SK-N-SH (cell line): ENCODE data around the gene IL36G. TPM values are rescaled to one million over a fixed set of nuclear protein-coding genes. Genes with fewer than 3 reads are reported as not detected.

Experiments
- CTCF ChIA-PET: fragments of 300-600, 350-600 bp; formaldehyde crosslinking; extraction: SDS; loops from one replicate; lab custom pipeline; 2021; lab: Yijun Ruan, JAX
- POLR2A ChIA-PET: fragments of 350-600 bp; sonication (Branson Sonifier 250); formaldehyde crosslinking; extraction: SDS; loops from one replicate; lab custom pipeline; 2020; ENCODE audit warnings: antibody characterized with exemption, inconsistent platforms; lab: Yijun Ruan, JAX
- DNase-seq: peaks from one replicate; pipeline ENCODE4 v3.0.0; 2012
- H2AFZ ChIP-seq: fragments of 200-600 bp; sonication (generic); 2 replicates; pipeline ENCODE4 v1.8.1; 2016; ENCODE audit warnings: antibody characterized with exemption, mild to moderate bottlenecking, low read depth
- H3F3A ChIP-seq: fragments of 200-600 bp; sonication (generic); replicated peaks from 2 replicates; pipeline ENCODE3; 2016; ENCODE audit warnings: antibody characterized with exemption, mild to moderate bottlenecking; ENCODE audit not compliant: insufficient read depth
- H3K27ac ChIP-seq, 2 experiments: fragments of 200-500 bp in 1 of 2; fragments of 200-600 bp in 1 of 2; sonication (Bioruptor generic) in 1 of 2; sonication (generic), shearing (Covaris generic) in 1 of 2; 2 replicates each; pipeline versions ENCODE4 v1.5.1 to v1.6.1; 2014 to 2016; ENCODE audit warnings: low read depth in 2 of 2, inconsistent platforms in 1 of 2, low read length in 1 of 2, mild to moderate bottlenecking in 1 of 2, mixed read lengths in 1 of 2
- H3K27me3 ChIP-seq: fragments of 200-600 bp; sonication (generic), shearing (Covaris generic); 2 replicates; pipeline ENCODE4 v1.6.1; 2016; ENCODE audit warnings: mixed run types; ENCODE audit not compliant: insufficient read depth
- H3K36me3 ChIP-seq, 2 experiments: fragments of 200-500 bp in 1 of 2; fragments of 200-600 bp in 1 of 2; sonication (Bioruptor generic) in 1 of 2; sonication (generic) in 1 of 2; replicated peaks in 1 of 2; 2 replicates each; pipeline versions ENCODE3 to v1.5.1; 2014 to 2016; ENCODE audit warnings: low read length in 1 of 2, mild to moderate bottlenecking in 1 of 2; ENCODE audit not compliant: insufficient read depth in 2 of 2, control insufficient read depth in 1 of 2
- H3K4me1 ChIP-seq, 2 experiments: fragments of 200-500 bp in 1 of 2; fragments of 200-600 bp in 1 of 2; sonication (Bioruptor generic) in 1 of 2; sonication (generic), shearing (Covaris generic) in 1 of 2; 2 replicates each; pipeline versions ENCODE4 v1.5.1 to v1.6.1; 2014 to 2016; ENCODE audit warnings: low read depth in 1 of 2, low read length in 1 of 2, mixed run types in 1 of 2; ENCODE audit not compliant: insufficient read depth in 2 of 2, control insufficient read depth in 1 of 2
- H3K4me2 ChIP-seq: fragments of 200-600 bp; sonication (generic), shearing (Covaris generic); 2 replicates; pipeline ENCODE4 v1.6.1; 2017; ENCODE audit warnings: mixed run types
- H3K4me3 ChIP-seq, 2 experiments: fragments of 200-500 bp in 1 of 2; fragments of 200-600 bp in 1 of 2; sonication (Bioruptor generic) in 1 of 2; sonication (generic), shearing (Covaris generic) in 1 of 2; 2 replicates each; pipeline versions ENCODE4 v1.5.1 to v1.8.1; 2014 to 2016; ENCODE audit warnings: low read depth in 2 of 2, inconsistent platforms in 1 of 2, low read length in 1 of 2, mild to moderate bottlenecking in 1 of 2, mixed read lengths in 1 of 2, moderate library complexity in 1 of 2
- H3K79me2 ChIP-seq: fragments of 200-600 bp; sonication (generic); 2 replicates; pipeline ENCODE4 v1.8.1; 2017; ENCODE audit warnings: mild to moderate bottlenecking; ENCODE audit not compliant: insufficient read depth
- H3K9ac ChIP-seq: fragments of 200-600 bp; sonication (generic); 2 replicates; pipeline ENCODE4 v1.6.1; 2017; ENCODE audit warnings: mixed run types
- H3K9me2 ChIP-seq: fragments of 200-600 bp; sonication (generic); 2 replicates; pipeline ENCODE4 v1.6.1; 2017; ENCODE audit warnings: mixed run types
- H3K9me3 ChIP-seq: fragments of 200-600 bp; sonication (generic); 2 replicates; pipeline ENCODE4 v1.6.1; 2017; ENCODE audit warnings: mixed run types, mild to moderate bottlenecking, moderate library complexity
- H4K20me1 ChIP-seq: fragments of 200-600 bp; sonication (generic); 2 replicates; pipeline ENCODE4 v1.6.1; 2017; ENCODE audit warnings: mild to moderate bottlenecking, mixed run types; ENCODE audit not compliant: insufficient read depth
- CHD2 ChIP-seq: fragments of 150-350 bp; IDR thresholded peaks from 2 replicates; pipeline ENCODE4 v1.6.1; 2018; ENCODE audit warnings: low read length; ENCODE audit not compliant: partially characterized antibody
- ELF1 ChIP-seq: IDR thresholded peaks from 2 replicates; pipeline ENCODE4 v1.4.0; 2012
- EZH2phosphoT487 ChIP-seq: fragments of 200-600 bp; sonication (generic); IDR thresholded peaks from 2 replicates; pipeline ENCODE4 v1.6.1; 2017; ENCODE audit warnings: low read depth, mixed run types, mild to moderate bottlenecking, antibody characterized with exemption, moderate library complexity, borderline replicate concordance
- FOXJ3 ChIP-seq: sonication (generic); formaldehyde crosslinking; IDR thresholded peaks from 2 replicates; pipeline ENCODE4 v1.5.1; 2020; ENCODE audit warnings: mild to moderate bottlenecking, missing genetic modification reagents
- GABPA ChIP-seq: IDR thresholded peaks from 2 replicates; pipeline ENCODE4 v1.4.0; 2012; ENCODE audit warnings: low read depth, mild to moderate bottlenecking
- GATA2 ChIP-seq: sonication (generic); formaldehyde crosslinking; IDR thresholded peaks from 2 replicates; pipeline ENCODE4 v1.5.0; 2020; ENCODE audit warnings: mild to moderate bottlenecking, missing genetic modification reagents
- IRF3 ChIP-seq: fragments of 150-350 bp; IDR thresholded peaks from 2 replicates; pipeline ENCODE4 v1.6.1; 2016; ENCODE audit warnings: mild to moderate bottlenecking, low read depth, low read length
- JUND ChIP-seq: IDR thresholded peaks from 2 replicates; pipeline ENCODE4 v1.4.0; 2012
- MEF2A ChIP-seq: IDR thresholded peaks from 2 replicates; pipeline ENCODE4 v1.4.0; 2012; ENCODE audit warnings: low read depth, borderline replicate concordance
- MXI1 ChIP-seq: IDR thresholded peaks from 2 replicates; pipeline ENCODE4 v1.6.1; 2012; ENCODE audit warnings: mild to moderate bottlenecking, low read depth, low read length, improper control_type of control experiment
- NRF1 ChIP-seq: IDR thresholded peaks from 2 replicates; pipeline ENCODE4 v1.6.1; 2012; ENCODE audit warnings: low read depth, mild to moderate bottlenecking, low read length
- PBX3 ChIP-seq: IDR thresholded peaks from 2 replicates; pipeline ENCODE4; 2012
- POLR2AphosphoS5 ChIP-seq: IDR thresholded peaks from 2 replicates; pipeline ENCODE4 v1.6.1; 2012; ENCODE audit warnings: low read depth, low read length
- TCF12 ChIP-seq: IDR thresholded peaks from 2 replicates; pipeline ENCODE4 v1.4.0; 2012
- YY1 ChIP-seq: IDR thresholded peaks from 2 replicates; pipeline ENCODE4 v1.4.0; 2012; ENCODE audit warnings: low read depth, mild to moderate bottlenecking
- WGBS: methylation state at CpG from one replicate; pipeline ENCODE4 v1.1.6; 2017; ENCODE audit warnings: low lambda C conversion rate; 5-methylcytosine and 5-hydroxymethylcytosine counted together
- polyA plus RNA-seq, 3 experiments: library from polyadenylated mRNA; depleted of rRNA; stranded (reverse); fragments of >200 nt; gene quantifications; 2 replicates each; pipeline ENCODE4 v1.2.3, GENCODE V29; 2012
- TF ChIP-seq, protein P1 (sequence below): IDR thresholded peaks from 2 replicates; pipeline ENCODE4 v1.4.0; 2012; ENCODE audit warnings: low read depth, borderline replicate concordance
- TF ChIP-seq, protein P2 (sequence below): IDR thresholded peaks from 2 replicates; pipeline ENCODE4 v1.4.0; 2012; ENCODE audit warnings: low read depth
- TF ChIP-seq, protein P3 (sequence below): IDR thresholded peaks from 2 replicates; pipeline ENCODE4 v1.4.0; 2012; ENCODE audit warnings: low read depth, borderline replicate concordance
- TF ChIP-seq, protein P4 (sequence below): fragments of 200-600 bp; sonication (generic); IDR thresholded peaks from 2 replicates; pipeline ENCODE4 v1.6.1; 2017; ENCODE audit warnings: antibody characterized with exemption, mild to moderate bottlenecking, moderate library complexity

IL36G gene
- polyA plus RNA-seq, 1 of the 3 experiments (the other 2 are of a cell fraction), result not detected

DNA sequence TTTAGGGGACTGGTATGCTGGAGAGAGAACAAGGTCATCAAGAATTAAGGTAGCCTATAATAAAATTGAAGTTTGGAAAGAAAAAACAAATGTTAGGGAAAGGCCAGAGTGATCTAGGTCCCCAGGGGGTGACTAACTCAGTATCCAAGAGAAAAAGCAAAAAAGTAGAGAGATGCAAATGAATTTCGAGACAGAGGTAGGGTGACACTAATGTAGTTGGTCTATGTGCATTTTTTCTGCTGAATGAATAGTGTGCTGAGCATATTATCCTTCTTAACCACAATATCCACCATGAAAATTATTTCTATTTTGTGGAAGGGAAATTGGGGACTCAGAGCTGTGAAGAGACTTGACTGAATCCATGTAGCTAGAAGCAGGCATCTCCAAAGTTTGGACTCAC lies 37.2 kb downstream of the IL36G start (continued):
- TF ChIP-seq FOXJ3 (CRISPR knock-in tag) (no peak), PBX3 (no peak), YY1 (no peak), EZH2phosphoT487 (no peak), CHD2 (no peak), JUND (no peak), IRF3 (no peak)
- TF ChIP-seq, protein P1, sequence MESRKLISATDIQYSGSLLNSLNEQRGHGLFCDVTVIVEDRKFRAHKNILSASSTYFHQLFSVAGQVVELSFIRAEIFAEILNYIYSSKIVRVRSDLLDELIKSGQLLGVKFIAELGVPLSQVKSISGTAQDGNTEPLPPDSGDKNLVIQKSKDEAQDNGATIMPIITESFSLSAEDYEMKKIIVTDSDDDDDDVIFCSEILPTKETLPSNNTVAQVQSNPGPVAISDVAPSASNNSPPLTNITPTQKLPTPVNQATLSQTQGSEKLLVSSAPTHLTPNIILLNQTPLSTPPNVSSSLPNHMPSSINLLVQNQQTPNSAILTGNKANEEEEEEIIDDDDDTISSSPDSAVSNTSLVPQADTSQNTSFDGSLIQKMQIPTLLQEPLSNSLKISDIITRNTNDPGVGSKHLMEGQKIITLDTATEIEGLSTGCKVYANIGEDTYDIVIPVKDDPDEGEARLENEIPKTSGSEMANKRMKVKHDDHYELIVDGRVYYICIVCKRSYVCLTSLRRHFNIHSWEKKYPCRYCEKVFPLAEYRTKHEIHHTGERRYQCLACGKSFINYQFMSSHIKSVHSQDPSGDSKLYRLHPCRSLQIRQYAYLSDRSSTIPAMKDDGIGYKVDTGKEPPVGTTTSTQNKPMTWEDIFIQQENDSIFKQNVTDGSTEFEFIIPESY, result no peak
- TF ChIP-seq, protein P2, sequence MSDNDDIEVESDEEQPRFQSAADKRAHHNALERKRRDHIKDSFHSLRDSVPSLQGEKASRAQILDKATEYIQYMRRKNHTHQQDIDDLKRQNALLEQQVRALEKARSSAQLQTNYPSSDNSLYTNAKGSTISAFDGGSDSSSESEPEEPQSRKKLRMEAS, result no peak

DNA sequence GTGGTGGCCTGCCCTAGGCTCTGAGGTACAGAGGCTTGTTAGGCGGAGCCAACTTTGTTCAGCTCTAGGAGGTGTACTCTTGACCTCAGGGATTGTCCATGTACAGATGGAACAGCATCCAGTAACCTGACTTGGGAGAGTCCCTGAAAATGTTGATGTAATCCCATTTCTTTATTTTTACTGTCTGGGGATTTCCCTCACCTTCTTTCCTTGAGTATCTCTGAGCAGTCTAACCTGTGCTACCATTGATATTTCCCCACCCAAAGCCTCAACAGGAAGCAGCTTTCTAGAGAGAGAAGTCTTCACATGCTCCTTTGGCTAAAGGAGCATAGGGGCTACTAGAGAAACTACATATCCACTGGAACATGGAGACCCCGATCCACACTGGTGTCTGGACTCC lies 37.8 kb downstream of the IL36G start:
- Histone ChIP-seq H3K4me1 (no peaks in the 10 kb centered on the region), H3K4me2 (no peak overlapping the region), H3K9me3 (no peaks in the 10 kb centered on the region), H4K20me1 (no peaks in the 10 kb centered on the region), H3K27ac (no peak overlapping the region), H3K9me2 (no peaks in the 10 kb centered on the region), H3K27me3 (peaks cover 6% of the 10 kb centered on the region; the same call in 1 of the 2 replicates), H3K9ac (no peak overlapping the region), H3K36me3 (no peaks in the 10 kb centered on the region), H3F3A (no peaks in the 10 kb centered on the region), H3K4me3 (no peak overlapping the region), H3K79me2 (no peaks in the 10 kb centered on the region), H2AFZ (no peak overlapping the region)
- POLR2A ChIA-PET, result no interaction called here
- TF ChIP-seq, protein P3, sequence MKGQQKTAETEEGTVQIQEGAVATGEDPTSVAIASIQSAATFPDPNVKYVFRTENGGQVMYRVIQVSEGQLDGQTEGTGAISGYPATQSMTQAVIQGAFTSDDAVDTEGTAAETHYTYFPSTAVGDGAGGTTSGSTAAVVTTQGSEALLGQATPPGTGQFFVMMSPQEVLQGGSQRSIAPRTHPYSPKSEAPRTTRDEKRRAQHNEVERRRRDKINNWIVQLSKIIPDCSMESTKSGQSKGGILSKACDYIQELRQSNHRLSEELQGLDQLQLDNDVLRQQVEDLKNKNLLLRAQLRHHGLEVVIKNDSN, result no peak
- TF ChIP-seq GATA2 (no peak), MXI1 (no peak), TCF12 (no peak), MEF2A (no peak), IRF3 (no peak), POLR2AphosphoS5 (no peak), NRF1 (no peak), GABPA (no peak), ELF1 (no peak)
- TF ChIP-seq, protein P4, sequence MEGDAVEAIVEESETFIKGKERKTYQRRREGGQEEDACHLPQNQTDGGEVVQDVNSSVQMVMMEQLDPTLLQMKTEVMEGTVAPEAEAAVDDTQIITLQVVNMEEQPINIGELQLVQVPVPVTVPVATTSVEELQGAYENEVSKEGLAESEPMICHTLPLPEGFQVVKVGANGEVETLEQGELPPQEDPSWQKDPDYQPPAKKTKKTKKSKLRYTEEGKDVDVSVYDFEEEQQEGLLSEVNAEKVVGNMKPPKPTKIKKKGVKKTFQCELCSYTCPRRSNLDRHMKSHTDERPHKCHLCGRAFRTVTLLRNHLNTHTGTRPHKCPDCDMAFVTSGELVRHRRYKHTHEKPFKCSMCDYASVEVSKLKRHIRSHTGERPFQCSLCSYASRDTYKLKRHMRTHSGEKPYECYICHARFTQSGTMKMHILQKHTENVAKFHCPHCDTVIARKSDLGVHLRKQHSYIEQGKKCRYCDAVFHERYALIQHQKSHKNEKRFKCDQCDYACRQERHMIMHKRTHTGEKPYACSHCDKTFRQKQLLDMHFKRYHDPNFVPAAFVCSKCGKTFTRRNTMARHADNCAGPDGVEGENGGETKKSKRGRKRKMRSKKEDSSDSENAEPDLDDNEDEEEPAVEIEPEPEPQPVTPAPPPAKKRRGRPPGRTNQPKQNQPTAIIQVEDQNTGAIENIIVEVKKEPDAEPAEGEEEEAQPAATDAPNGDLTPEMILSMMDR, result no peak
- DNase-seq, result no peak
- CTCF ChIA-PET, result no interaction called here
- 19% methylated on average over 2 of the region's 2 CpGs for WGBS
